ENCODE data around the gene LRRC4.
A peak's percentile ranks its signal among the peaks of the same experiment; 100 is the strongest.

The LRRC4 gene

GRCh38 chr7:128059143-128059988 is 28.1 kb upstream of the LRRC4 start:
- peak in 1 of 2 donors; percentile 39 for DNase-seq

DNA sequence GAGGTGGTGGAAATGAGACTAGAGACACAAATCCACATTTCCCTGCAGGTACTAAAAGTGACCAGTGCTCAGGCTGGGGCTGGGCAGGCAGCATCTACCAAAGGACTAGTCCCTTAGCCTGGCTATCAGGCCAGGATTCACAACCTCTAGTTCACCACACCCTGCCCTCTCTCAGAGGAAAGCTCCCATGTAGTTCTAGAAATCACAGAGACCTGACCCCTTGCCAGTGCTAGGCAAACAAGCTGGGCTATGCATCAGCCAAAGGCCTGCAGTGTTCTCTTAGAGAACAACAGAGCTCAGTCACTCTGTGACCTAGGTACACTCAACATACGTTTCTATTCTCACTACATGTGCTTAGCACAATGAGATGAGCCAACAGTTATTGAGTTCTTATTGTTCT is 26.7 kb upstream of the LRRC4 start:
- DNase-seq, result no peak

DNA sequence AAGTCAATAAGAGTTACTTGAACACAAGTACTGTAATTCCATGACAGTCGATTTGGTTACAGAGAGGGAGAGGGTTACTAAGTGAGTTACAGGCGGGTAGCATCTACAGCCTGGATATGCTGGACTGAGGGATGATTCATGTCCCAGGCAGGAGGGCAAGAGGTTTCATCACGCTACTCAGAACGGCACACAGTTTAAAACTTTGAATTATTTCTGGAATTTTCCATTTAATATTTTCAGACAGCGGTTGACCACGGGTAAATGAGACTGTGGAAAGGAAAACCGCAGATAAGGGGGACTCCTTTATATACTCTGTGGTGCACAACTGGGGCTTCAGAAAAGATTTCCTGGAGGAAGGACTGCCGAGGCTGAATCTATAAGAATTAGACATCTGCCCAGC is 25.7 kb upstream of the LRRC4 start:
- no peak for DNase-seq

GRCh38 chr7:128055637-128056036 is 24.4 kb upstream of the LRRC4 start:
- DNase-seq, result no peak

DNA sequence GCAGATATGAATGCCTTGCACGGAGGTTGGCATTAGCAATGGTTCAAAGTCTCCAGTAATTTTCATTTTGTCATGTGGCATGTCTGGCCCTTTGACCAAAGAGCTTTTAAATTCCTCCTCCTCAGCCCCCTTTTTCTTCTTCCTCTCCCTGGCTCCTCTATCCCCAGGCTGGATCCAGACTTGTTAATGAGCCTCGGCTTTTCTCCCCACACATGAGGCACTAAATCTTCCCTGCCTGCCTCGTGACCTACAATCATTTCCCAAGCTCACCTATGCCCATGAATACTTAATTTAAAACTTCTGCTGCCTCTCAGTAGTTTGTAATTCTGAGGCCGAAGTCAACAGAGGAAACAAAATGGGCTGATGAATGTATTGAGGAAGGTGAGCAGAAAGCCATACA is 23.3 kb upstream of the LRRC4 start:
- no peak for DNase-seq

GRCh38 chr7:128053991-128054390 is 22.8 kb upstream of the LRRC4 start:
- no peak for DNase-seq

- DNase-seq, result peak in 1 of 2 donors; percentile 8
Observed at GRCh38 chr7:128053023-128053422, 21.8 kb upstream of the LRRC4 start.

DNA sequence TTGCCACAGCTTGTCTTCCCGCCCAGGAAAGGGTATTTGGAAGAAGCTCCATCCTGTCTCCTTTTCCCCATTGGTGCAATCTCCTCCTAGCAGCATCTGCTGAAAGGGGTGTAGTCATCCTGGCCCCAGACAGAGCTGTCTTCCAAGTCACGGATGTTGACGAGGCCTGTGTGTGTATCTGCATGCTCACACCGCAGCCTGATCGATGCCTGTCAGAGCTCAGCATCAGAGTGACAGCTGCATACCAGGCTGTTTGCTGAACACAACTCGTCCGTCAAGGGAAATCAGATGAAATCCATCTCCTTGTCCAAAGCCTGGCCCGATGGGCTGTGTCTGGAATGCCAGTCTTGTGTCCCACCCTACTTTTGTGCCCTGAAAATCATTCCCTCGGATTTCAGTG is 21.2 kb upstream of the LRRC4 start:
- DNase-seq, result no peak

DNA sequence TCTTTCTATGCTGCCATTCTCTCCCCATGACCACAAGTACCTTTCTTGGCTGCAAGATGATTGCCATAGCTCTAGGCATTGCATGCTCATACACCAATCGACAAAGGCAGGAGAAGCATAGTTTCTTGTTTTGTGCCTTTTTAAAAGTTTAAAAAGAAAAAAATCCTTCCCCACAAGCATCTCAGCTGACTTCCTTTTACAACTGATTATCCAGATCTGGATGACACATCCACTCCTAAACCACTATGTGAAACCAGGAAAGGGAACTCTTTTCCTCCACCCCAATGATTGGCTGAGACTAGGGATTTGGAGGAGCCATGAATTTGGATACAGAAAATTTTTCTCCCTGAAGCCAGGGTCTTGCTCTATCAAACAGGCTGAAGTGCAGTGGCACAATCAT is 14.5 kb upstream of the LRRC4 start:
- no peak for DNase-seq

GRCh38 chr7:128045158-128045557 is 13.9 kb upstream of the LRRC4 start:
- no peak for DNase-seq

- no peak for DNase-seq
Observed at GRCh38 chr7:128044064-128044463, 12.8 kb upstream of the LRRC4 start.

- no peak for DNase-seq
Observed at GRCh38 chr7:128042012-128042411, 10.8 kb upstream of the LRRC4 start.

- no peak for DNase-seq
Observed at GRCh38 chr7:128041203-128041602, 10.0 kb upstream of the LRRC4 start.

DNA sequence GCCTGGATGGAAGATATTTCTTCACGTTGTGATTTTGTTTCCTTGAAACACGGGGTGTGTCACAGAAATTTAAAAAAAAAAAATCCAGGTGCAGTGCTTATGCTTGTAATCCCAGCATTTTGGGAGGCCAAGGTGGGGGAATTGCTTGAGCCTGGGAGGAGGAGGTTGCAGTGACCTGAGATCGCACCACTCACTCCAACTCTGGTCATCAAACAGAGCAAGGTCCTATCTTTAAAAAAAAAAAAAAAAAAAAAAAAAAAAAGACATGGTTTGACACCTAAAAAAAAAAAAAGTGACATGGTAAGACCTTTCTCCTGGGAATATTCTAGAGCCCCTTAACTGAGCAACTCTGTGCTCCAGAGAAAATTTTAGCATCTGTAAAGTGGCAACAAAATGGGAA is 9.0 kb upstream of the LRRC4 start:
- no peak for DNase-seq

- no peak for DNase-seq
Observed at GRCh38 chr7:128039544-128039953, 8.3 kb upstream of the LRRC4 start.

GRCh38 chr7:128037880-128038619 is 6.8 kb upstream of the LRRC4 start:
- DNase-seq, result no peak

- DNase-seq, result no peak
Observed at GRCh38 chr7:128037081-128037480, 5.8 kb upstream of the LRRC4 start.

- DNase-seq, result no peak
Observed at GRCh38 chr7:128036226-128036940, 5.1 kb upstream of the LRRC4 start.

- DNase-seq, result no peak
Observed at GRCh38 chr7:128035712-128036111, 4.5 kb upstream of the LRRC4 start.

- DNase-seq, result no peak
Observed at GRCh38 chr7:128034825-128035224, 3.6 kb upstream of the LRRC4 start.

- no peak for DNase-seq
Observed at GRCh38 chr7:128033246-128033645, 2.0 kb upstream of the LRRC4 start.

- no peak for DNase-seq
Observed at GRCh38 chr7:128032605-128033235, 1.5 kb upstream of the LRRC4 start.
